DMS53 treated with DMSO at 0.1 percent for 48 hours (cell line): ENCODE results near the gene OR2AK2.

ENCODE experiments used
- DNase-seq: peaks from one replicate; lab custom pipeline; 2025; ENCODE audit not compliant: unreplicated experiment; lab: John Stamatoyannopoulos, UW

The OR2AK2 gene, protein sequence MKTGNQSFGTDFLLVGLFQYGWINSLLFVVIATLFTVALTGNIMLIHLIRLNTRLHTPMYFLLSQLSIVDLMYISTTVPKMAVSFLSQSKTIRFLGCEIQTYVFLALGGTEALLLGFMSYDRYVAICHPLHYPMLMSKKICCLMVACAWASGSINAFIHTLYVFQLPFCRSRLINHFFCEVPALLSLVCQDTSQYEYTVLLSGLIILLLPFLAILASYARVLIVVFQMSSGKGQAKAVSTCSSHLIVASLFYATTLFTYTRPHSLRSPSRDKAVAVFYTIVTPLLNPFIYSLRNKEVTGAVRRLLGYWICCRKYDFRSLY

GRCh38 chr1:247964933-247965332 lies at the start of gene OR2AK2:
OR2AK2 (plus strand) TSS chr1:247965233; CDS start chr1:247965377, 144 bp downstream.
- no peak for DNase-seq

GRCh38 chr1:247919952-247920351 lies 45.1 kb upstream of the OR2AK2 start, which contains the start of gene OR2T8:
OR2T8 (plus strand) TSS chr1:247920252; CDS start chr1:247921018, 766 bp downstream.
- no peak for DNase-seq

GRCh38 chr1:247923941-247924340 lies 41.1 kb upstream of the OR2AK2 start:
- DNase-seq: no peak

GRCh38 chr1:247924868-247925267 lies 40.2 kb upstream of the OR2AK2 start, which contains the start of gene OR2AJ1:
OR2AJ1 (plus strand) TSS chr1:247924889; CDS start chr1:247933769, 8,880 bp downstream.
- DNase-seq: no peak

- DNase-seq: no peak
Measured at GRCh38 chr1:247933989-247934388, 31.0 kb upstream of the OR2AK2 start.

GRCh38 chr1:247935781-247936180 lies 29.3 kb upstream of the OR2AK2 start:
- DNase-seq: no peak

GRCh38 chr1:247936415-247936814 lies 28.6 kb upstream of the OR2AK2 start:
- peak; percentile 17 for DNase-seq

- DNase-seq: peak; percentile 92
Measured at GRCh38 chr1:247936965-247937734, 27.9 kb upstream of the OR2AK2 start.

DNA sequence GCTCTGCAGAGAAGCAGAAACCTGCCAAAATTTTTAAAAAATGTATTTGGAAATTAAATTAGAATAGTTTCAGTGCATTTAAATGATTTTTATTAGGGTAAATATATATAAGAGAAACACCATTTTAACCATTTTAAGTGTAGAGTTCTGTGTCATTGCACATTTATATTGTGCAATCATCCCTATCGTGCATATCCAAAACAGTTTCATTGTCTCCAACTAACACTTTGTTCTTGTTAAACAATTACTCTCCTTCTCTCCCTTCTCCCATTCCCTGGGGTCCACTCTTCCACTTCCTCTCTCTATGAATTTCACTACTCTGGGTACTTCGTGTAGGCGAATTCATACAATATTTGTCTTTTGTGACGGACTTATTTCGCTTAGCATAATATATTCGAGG lies 22.4 kb upstream of the OR2AK2 start:
- no peak for DNase-seq

DNA sequence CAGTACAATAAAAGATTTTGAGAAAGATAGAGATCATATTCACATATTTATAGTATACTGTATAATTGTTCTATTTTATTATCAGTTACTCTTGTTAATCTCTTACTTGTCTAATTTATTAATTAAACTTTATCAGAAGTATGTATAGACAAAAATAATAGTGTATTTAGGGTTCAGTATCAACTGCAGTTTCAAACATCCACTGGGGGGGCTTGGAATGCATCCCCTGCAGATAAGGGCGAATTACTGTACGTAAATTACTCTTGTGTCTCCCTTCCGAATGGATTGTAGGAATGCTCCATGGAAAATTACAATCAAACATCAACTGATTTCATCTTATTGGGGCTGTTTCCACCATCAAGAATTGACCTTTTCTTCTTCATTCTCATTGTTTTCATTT lies 16.5 kb upstream of the OR2AK2 start, which contains the start of gene OR2L8:
Gene OR2L8 (plus strand): TSS at position 301 of the 400 bp plus-strand sequence. CDS start 0 bp downstream, at position 301.
- DNase-seq: no peak

DNA sequence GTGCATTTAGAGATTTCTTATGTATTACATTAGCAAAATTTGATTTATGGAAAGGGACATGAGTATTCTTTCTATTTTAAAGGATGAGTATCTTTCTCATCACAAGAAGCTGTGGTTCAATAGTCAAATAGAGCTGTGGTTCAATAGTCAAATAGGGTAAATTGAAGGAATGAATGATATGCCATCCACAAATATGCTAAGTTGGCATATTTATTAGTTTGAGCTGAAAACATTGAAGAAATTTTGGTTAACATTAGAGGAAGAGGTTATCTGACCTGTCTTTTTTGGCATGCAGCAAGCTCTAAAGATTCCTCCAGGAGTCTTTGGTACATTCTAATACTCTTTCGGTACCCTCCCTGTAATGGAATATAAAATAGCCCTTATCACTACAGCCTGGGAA lies 11.6 kb upstream of the OR2AK2 start:
- no peak for DNase-seq

GRCh38 chr1:247961791-247962190 lies 3.2 kb upstream of the OR2AK2 start:
- DNase-seq: no peak

DNA sequence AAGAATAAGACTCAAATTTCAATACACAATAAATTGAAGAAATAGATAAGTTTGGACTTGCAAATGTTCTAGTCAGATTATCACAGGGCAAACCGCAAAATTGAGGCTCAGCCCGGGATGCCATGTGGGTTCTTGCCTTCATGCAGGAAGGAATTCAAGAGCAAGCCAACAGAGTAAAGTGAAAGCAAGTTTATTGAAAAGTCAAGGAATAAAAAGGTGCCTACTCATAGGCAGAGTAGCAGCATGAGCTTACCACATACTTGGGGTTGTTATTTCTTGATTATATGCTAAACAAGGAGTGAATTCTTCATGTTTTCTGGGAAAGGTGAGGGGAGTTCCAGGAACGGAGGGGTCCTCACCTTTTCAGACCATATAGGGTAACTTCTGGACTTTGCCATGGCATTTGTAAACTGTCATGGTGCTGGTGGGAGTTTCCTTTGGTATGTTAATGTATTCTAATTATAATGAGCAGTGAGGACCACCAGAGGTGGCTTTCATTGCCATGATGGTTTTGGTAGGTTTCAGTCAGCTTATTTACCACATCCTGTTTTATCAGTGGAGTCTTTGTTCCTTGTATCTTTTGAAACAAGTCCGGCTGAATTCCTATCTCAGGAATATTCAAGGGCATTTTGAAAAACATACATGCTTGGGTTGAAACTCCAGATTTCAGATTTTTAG lies 2.0 kb upstream of the OR2AK2 start:
- DNase-seq: no peak

- DNase-seq: no peak
Measured at GRCh38 chr1:247966532-247967204, 1.6 kb downstream of the OR2AK2 start.

DNA sequence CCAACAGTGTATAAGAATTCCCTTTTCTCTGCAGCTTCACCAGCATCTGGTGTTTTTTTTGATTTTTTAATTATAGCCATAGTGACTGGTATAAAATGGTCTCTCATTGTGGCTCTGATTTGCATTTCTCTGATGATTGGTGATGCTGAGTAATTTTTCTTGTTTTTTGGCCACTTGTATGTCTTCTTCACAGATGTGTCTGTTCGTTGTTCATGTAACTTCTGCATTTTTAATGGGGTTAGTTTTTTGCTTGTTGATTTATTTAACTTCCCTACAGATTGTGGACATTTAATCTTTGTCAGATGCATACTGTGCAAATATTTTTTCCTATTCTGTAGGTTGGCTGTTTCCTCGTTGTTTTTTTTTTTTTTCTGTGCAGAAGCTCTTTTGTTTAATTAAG lies 28.0 kb downstream of the OR2AK2 start:
- DNase-seq: no peak

DNA sequence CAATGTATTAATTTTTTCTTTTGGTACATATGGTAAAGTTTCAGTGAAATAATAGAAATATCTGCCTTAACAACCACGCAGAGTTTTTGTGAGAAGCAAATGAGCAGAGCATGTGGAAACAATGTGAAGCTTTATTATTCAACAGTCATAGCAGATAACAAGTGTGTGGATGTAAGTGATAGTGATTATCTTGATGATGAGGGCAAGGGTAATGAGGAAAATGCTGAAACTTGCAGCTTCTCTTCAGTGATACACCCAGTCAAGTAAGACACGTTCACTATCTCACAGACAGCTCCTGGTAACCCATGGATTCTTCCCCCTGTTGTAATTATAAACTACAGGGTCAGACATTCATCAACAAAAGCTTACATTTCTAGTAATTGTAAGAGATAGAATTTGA lies 33.8 kb downstream of the OR2AK2 start:
- DNase-seq: no peak

DNA sequence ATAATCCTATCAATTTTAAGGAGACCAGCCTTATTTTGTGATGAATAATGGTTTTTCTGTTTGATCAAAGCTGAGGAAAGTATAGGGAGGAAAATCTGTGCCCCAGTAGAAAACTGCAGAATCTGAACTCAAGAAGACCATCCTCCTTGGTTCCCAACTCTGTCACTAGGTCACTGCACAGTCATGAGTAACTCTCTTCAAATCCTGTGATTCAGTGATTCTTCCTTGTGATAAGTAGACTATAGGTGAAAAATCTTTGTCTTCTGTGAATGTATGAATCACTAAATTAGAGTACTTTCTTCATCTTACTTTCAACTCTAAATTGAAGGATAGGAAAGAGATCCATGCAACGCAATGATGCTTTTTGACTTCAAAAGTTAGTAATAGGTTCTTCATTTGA lies 35.1 kb downstream of the OR2AK2 start:
- no peak for DNase-seq

- no peak for DNase-seq
Measured at GRCh38 chr1:248007778-248008177, 42.7 kb downstream of the OR2AK2 start.

GRCh38 chr1:248009681-248010080 lies 44.6 kb downstream of the OR2AK2 start:
- DNase-seq: no peak

DNA sequence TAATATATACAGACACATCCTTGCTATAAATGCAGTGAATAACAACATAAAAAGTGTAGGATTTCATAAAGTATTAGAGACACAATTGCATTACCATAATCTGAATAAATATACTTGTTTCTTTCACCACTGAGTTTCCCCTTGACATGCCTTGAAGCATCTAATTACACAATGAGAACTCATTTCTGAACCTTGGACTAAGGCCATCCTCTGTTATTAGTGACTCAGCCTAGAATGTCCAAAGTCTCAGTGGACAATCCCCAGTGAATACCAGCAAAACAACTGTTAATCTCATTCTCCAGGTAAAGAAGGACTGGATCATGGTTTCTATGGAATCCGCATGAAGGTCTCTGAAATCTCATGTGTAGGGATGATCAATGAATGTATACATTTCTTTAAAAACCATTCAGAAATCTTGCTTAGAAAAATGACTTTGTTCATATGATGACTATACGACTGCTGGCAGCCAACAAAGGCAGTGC lies 48.2 kb downstream of the OR2AK2 start, which contains the start of gene OR2L5:
Gene OR2L5 (plus strand): TSS at position 432 of the 482 bp plus-strand sequence. CDS start 8,288 bp downstream, outside the sequence.
- DNase-seq: no peak

GRCh38 chr1:248015803-248016202 lies 50.8 kb downstream of the OR2AK2 start:
- no peak for DNase-seq
